ENCODE results near the gene ADD3. TPM values are rescaled to one million over a fixed set of nuclear protein-coding genes. Genes with fewer than 3 reads are reported as not detected.

ADD3 gene
- 40.3 TPM for total RNA-seq

GRCh38 chr10:110007701-110008517 is at the start of gene ADD3:
ADD3 (plus strand) TSS chr10:110007984; CDS start chr10:110100654, 92,670 bp downstream.
- ATAC-seq = peak; percentile 88

DNA sequence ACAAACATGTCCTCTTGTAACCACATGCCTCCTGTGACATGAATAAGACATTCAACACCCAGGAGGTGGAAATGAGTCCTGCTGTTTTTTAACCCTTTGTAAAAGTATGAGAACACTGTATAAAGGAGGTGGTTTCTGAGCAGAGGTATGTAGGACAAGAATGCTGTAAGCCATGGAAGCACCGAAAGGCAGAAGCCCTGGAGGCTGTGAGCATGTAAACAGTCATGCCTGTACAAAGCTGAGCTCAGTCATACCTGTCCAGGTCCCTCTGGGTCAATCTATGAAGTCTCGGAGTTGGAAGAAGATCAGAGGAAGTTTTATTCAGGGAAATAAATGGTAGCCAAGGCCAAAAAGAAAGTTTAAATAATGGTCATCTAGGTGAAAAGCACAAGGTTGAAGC is 49.7 kb upstream of the ADD3 start:
- ATAC-seq = peak; percentile 72

DNA sequence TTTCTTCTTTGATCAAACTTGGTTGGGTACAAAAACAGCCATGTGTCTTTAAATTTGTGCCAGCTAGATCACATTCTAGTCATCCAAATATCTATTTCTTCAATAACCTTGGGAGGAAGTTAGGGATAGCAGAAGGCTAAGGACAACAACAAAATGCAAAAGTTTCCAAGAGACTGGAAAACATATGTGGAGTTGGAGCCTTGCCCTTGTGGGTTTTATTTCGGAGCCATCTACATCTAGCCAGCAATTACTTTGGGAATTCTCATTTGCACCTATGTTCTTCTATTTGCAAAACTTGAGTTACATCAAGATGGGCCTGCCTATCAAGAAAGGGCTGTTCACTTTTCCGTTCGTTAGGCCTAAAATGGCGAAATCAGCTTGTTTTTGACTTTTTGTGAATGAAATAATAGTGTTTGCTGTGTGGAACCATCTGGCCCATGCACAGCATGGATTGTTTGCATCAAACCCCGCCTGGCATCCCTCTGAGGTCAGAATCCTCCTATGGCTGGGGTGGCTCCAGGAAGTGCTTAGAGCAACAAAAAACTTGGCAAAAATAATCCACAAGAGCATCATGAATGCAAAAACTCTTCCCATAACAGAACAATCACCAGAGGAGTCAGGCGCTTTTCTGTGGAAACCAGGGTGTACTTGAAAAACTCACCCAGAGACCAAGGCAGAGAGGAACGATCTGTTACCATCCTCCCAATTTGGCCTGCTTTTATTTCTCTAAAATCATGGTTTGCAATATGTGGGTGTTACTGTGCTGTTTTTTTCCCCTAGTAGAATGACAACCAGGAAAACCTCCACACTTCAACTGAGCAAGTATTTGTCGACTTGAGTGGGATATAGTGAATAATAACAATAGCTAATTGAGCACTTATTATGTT is 48.3 kb upstream of the ADD3 start:
- no peak for ATAC-seq

- no peak for ATAC-seq
These were observed 47.1 kb upstream of the ADD3 start for GRCh38 chr10:109960682-109961081.

DNA sequence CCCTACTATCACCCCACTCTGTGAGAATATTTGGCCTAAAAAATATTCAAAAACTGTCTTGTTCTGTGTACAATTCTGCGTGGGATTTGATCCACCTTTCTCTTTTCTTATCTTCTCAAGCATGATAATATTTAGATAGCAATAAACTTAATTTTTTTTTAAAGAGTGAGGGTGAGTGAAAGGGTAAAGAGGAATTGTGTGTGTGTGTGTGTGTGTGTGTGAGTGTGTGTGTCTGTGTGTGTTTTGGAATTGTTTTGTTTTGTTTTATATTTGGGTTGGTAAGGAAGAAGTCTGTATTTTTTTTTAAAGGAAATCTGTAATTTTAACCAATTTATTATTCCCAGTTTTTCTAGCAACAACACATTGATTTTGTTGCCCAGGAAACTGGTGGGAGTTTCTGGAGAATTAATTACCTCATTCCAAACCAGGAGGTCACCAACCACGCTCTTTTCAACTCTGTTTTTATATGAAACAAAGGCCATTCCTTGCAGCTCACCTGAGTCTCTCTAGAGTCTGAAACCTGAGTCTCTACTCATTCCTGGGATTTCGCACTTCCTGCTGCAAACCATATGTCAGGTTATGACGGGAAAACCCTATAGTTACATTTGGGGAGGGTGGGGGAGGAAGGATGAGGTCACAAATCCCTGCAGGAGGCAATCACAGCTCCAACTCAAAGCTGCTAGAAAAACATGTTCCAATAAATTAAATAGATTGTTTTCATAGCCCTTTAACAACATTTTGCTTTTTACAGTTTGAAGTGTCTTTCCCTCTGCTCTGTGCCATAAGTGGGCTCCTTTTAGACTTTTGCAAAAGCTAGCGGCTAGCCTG is 46.4 kb upstream of the ADD3 start:
- ATAC-seq = no peak

- ATAC-seq = peak; percentile 26
These were observed 45.5 kb upstream of the ADD3 start for GRCh38 chr10:109962247-109962646.

DNA sequence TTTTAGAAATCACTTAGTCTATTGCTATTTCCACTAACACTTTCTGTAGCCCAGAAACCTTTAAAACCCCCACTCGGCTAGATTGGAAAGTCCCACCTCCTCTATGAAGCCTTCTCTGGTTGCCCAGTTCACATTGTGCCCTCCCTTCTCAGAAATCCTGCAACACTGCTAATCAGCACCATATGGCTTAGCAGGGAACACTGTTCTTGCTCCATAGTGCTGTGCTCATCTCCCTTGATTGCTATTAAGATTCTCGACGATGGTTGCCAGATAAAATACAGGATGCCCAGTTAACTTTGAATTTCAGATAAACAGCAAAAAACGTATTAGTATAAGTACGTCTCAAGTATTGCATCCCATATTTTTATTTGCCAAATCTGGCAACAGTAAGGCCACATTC is 44.3 kb upstream of the ADD3 start:
- ATAC-seq = no peak

GRCh38 chr10:109964318-109964717 is 43.5 kb upstream of the ADD3 start:
- no peak for ATAC-seq

DNA sequence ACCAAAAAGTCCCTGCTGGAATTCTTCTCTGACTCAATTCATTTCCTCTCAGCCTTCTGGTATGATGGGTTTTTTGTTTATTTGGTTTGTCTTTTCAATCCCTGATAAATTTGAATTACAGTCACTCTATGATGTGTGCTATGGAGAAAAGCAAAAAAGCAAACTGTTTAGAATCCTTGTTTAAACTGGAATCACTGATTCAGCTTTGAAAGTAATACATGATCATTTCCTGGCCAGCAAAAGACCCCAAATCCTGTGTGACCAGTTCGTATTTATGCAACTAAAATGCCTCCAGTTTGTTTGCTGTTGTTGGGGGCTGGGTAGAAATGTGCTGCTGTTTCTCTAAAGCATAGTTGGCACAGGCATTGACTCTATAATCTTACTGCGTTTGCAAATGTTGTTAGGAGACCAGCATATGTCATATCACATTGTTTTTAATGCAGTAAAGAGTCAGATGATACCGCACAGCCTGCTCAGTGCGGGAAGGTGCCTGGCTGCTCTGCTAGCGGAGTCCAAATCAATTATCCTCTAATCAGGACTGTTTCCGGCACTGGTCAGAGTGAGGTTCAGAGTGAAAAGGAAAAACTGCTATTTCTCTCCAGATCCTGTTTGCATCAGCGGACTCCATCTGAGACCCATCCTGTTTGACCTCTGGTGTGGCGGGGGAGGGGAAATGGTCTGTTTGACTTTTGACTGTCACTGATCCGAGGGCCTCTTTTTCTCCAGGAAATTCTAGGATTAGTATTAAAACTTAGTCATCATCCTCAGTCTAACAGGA is 40.6 kb upstream of the ADD3 start:
- no peak for ATAC-seq

- ATAC-seq = no peak
These were observed 40.1 kb upstream of the ADD3 start for GRCh38 chr10:109967739-109968088.

DNA sequence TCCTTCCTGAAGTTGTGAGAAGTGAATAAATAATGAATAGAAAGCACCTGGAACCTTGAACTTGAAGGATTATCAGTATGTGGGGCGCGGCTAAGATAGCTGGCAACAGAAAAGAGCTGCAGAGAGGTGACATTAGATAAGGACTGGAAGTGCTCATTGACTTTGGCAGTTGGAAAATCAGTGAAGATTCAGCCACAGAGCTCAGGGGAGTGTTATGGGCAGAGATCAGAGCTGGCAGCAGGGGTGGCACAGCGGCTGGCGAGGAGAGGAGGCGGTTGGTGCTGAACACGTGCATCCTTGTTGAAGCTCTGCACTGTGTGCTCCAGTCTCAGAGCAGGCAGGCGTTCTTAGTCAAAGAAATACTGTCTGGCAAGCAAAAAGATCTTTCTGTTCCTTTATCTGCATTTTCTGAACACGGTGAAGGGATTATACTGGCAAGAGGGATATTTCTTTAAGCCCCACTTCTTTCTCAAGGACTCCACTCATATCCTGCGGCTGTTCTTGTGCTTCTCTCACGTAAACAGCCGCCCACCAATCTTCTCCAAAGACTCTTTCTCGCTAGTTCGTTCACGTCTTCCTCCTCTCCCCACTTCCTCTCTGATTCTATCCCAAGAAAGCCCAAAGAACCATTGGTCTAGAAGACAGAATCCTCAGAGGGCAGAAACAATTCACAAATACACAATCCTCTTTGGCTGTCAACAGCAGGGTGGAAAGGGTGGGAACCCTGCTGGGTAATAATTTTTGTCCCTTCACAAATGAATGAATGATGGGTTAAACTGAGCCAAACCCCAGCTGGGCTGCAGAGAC is 38.6 kb upstream of the ADD3 start:
- ATAC-seq = no peak

- no peak for ATAC-seq
These were observed 37.9 kb upstream of the ADD3 start for GRCh38 chr10:109969760-109970346.

DNA sequence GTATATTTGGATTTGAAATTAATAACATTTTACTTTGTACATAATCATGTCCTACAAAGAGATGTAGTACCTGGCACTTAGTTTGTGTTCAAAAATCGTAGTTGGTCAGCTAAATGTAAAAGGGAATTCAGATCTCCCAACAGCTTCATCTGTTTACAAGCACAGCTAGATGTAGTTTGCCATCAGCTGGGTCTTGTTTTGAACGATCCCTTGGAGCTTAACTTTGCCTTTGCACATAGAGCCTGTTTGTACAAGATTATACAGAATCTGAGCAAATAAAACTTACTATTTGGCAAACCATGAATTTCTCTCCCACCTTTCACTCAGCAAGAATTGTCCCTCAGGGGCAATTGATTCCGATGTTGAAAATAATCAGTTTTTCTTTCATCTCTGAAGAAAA is 36.1 kb upstream of the ADD3 start:
- no peak for ATAC-seq

GRCh38 chr10:109972372-109973001 is 35.3 kb upstream of the ADD3 start:
- ATAC-seq = no peak

GRCh38 chr10:109973326-109973829 is 34.4 kb upstream of the ADD3 start:
- ATAC-seq = no peak

GRCh38 chr10:109974504-109975191 is 33.1 kb upstream of the ADD3 start:
- ATAC-seq = no peak

GRCh38 chr10:109975244-109976190 is 32.3 kb upstream of the ADD3 start:
- ATAC-seq = no peak

GRCh38 chr10:109976681-109977080 is 31.1 kb upstream of the ADD3 start:
- ATAC-seq = no peak

Measured in esophagus mucosa (tissue), 1 donor.